ENCODE results near the gene RBM7. TPM values are rescaled to one million over a fixed set of nuclear protein-coding genes. Genes with fewer than 3 reads are reported as not detected.

The RBM7 gene
- total RNA-seq, 2 donors from 2014 or later: 46.8 to 56.4 TPM

GRCh38 chr11:114362958-114363357, 37.5 kb upstream of the RBM7 start:
- no peaks in the 10 kb centered on the region for H3K27me3 Mint-ChIP-seq (ENCODE audit: insufficient read depth)
- H3K27ac Mint-ChIP-seq: no peak overlapping the region
- 91% methylated on average over 2 of the region's 3 CpGs; no CpG with 5 or more reads in 1 of the 2 experiments for WGBS, 2 experiments (ENCODE audit: insufficient coverage in 1 of 2, insufficient read length in 1 of 2)

GRCh38 chr11:114366331-114367243, 33.9 kb upstream of the RBM7 start:
- H3K27me3 Mint-ChIP-seq (ENCODE audit: insufficient read depth): no peaks in the 10 kb centered on the region
- Histone ChIP-seq H3K4me1 (ENCODE audit: control insufficient read depth, insufficient read depth, low read length) (no peaks in the 10 kb centered on the region), H3K9ac (ENCODE audit: extremely low read depth, low read length, poor library complexity, severe bottlenecking) (no peak overlapping the region), H3K36me3 (ENCODE audit: control insufficient read depth, insufficient read depth, low read length) (no peaks in the 10 kb centered on the region), H3K9me3 (ENCODE audit: control insufficient read depth, low read length) (no peaks in the 10 kb centered on the region), H3K27ac (ENCODE audit: low read depth, low read length) (no peak overlapping the region), H3K4me3 (ENCODE audit: low read length) (no peak overlapping the region), H3K27me3 (ENCODE audit: control insufficient read depth, insufficient read depth, low read length, poor library complexity, severe bottlenecking) (no peaks in the 10 kb centered on the region)
- H3K27ac Mint-ChIP-seq: no peak overlapping the region
- TF ChIP-seq CTCF (conservative IDR thresholded peaks at IDR 0.05): no peak
- no peaks in the 10 kb centered on the region for H3K9me3 Mint-ChIP-seq
- H3K4me3 Mint-ChIP-seq: no peak overlapping the region
- peaks cover 17% of the 10 kb centered on the region for H3K4me1 Mint-ChIP-seq
- no peak for DNase-seq
- no peaks in the 10 kb centered on the region for H3K36me3 Mint-ChIP-seq (ENCODE audit: low read depth)
- 90 to 93% methylated on average over 13 of the region's 13 CpGs for WGBS, 2 experiments (ENCODE audit: insufficient coverage in 1 of 2, insufficient read length in 1 of 2)

More at GRCh38 chr11:114362958-114363357, 37.5 kb upstream of the RBM7 start:
- TF ChIP-seq CTCF (conservative IDR thresholded peaks at IDR 0.05): no peak
- DNase-seq: no peak
- H3K9me3 Mint-ChIP-seq: no peaks in the 10 kb centered on the region
- no peaks in the 10 kb centered on the region for H3K36me3 Mint-ChIP-seq (ENCODE audit: low read depth)
- H3K9me3 ChIP-seq (ENCODE audit: control insufficient read depth, low read length): no peaks in the 10 kb centered on the region
- no peak overlapping the region for H3K9ac ChIP-seq (ENCODE audit: extremely low read depth, low read length, poor library complexity, severe bottlenecking)
- H3K4me3 ChIP-seq (ENCODE audit: low read length): no peak overlapping the region
- no peaks in the 10 kb centered on the region for H3K27me3 ChIP-seq (ENCODE audit: control insufficient read depth, insufficient read depth, low read length, poor library complexity, severe bottlenecking)
- H3K36me3 ChIP-seq (ENCODE audit: control insufficient read depth, insufficient read depth, low read length): no peaks in the 10 kb centered on the region
- H3K27ac ChIP-seq (ENCODE audit: low read depth, low read length): no peak overlapping the region
- H3K4me1 Mint-ChIP-seq: peaks cover 9% of the 10 kb centered on the region
- no peaks in the 10 kb centered on the region for H3K4me1 ChIP-seq (ENCODE audit: control insufficient read depth, insufficient read depth, low read length)
- no peak overlapping the region for H3K4me3 Mint-ChIP-seq

GRCh38 chr11:114367244-114367957, 33.1 kb upstream of the RBM7 start:
- no peaks in the 10 kb centered on the region for H3K9me3 Mint-ChIP-seq
- no peak for DNase-seq
- Histone ChIP-seq H3K4me1 (ENCODE audit: control insufficient read depth, insufficient read depth, low read length) (no peaks in the 10 kb centered on the region), H3K27ac (ENCODE audit: low read depth, low read length) (no peak overlapping the region), H3K27me3 (ENCODE audit: control insufficient read depth, insufficient read depth, low read length, poor library complexity, severe bottlenecking) (no peaks in the 10 kb centered on the region), H3K36me3 (ENCODE audit: control insufficient read depth, insufficient read depth, low read length) (no peaks in the 10 kb centered on the region), H3K4me3 (ENCODE audit: low read length) (no peak overlapping the region), H3K9ac (ENCODE audit: extremely low read depth, low read length, poor library complexity, severe bottlenecking) (no peak overlapping the region), H3K9me3 (ENCODE audit: control insufficient read depth, low read length) (no peaks in the 10 kb centered on the region)
- no peaks in the 10 kb centered on the region for H3K36me3 Mint-ChIP-seq (ENCODE audit: low read depth)
- TF ChIP-seq CTCF (conservative IDR thresholded peaks at IDR 0.05): no peak
- peaks cover 2% of the 10 kb centered on the region for H3K27me3 Mint-ChIP-seq (ENCODE audit: insufficient read depth)
- H3K27ac Mint-ChIP-seq: no peak overlapping the region
- no peak overlapping the region for H3K4me3 Mint-ChIP-seq
- WGBS, 2 experiments (ENCODE audit: insufficient coverage in 1 of 2, insufficient read length in 1 of 2): 90 to 91% methylated on average over 7 to 9 of the region's 9 CpGs
- H3K4me1 Mint-ChIP-seq: peaks cover 17% of the 10 kb centered on the region
